CD4-positive, alpha-beta T cell treated with Interleukin-4 for 1 hour (primary cell): ENCODE measurements around the gene PLEKHA7.

Source experiments
- DNase-seq, 2 donors: peaks; one replicate each; pipeline ENCODE4 v3.0.0-alpha.2; 2020 to 2022

Gene PLEKHA7

GRCh38 chr11:16767957-16768356 is 246.3 kb downstream of the PLEKHA7 start:
- DNase-seq: no peak

GRCh38 chr11:16767137-16767536 is 247.1 kb downstream of the PLEKHA7 start:
- DNase-seq: no peak

- no peak for DNase-seq
Measured at GRCh38 chr11:16764888-16765287, 249.3 kb downstream of the PLEKHA7 start.

- no peak for DNase-seq
Measured at GRCh38 chr11:16763746-16764145, 250.5 kb downstream of the PLEKHA7 start.

GRCh38 chr11:16759857-16760508 is 254.2 kb downstream of the PLEKHA7 start:
- no peak for DNase-seq

GRCh38 chr11:16758382-16759024 is 255.7 kb downstream of the PLEKHA7 start:
- DNase-seq: no peak

GRCh38 chr11:16750417-16750816 is 263.8 kb downstream of the PLEKHA7 start:
- DNase-seq: no peak

GRCh38 chr11:16749666-16750065 is 264.5 kb downstream of the PLEKHA7 start:
- no peak for DNase-seq

GRCh38 chr11:16749092-16749491 is 265.1 kb downstream of the PLEKHA7 start:
- DNase-seq: no peak

- no peak for DNase-seq
Measured at GRCh38 chr11:16745950-16746605, 268.1 kb downstream of the PLEKHA7 start.

GRCh38 chr11:16744128-16744725 is 270.0 kb downstream of the PLEKHA7 start:
- DNase-seq: no peak

- DNase-seq: no peak
Measured at GRCh38 chr11:16743478-16743877, 270.7 kb downstream of the PLEKHA7 start.

- no peak for DNase-seq
Measured at GRCh38 chr11:16741473-16741872, 272.7 kb downstream of the PLEKHA7 start.

- peak in 1 of 2 donors; percentile 46 for DNase-seq
Measured at GRCh38 chr11:16738947-16739815, 275.0 kb downstream of the PLEKHA7 start.

GRCh38 chr11:16738193-16738946 is 275.8 kb downstream of the PLEKHA7 start, which contains the start of gene C11orf58:
TSS of gene C11orf58 (plus strand) at chr11:16738647. CDS start at chr11:16738779, 132 bp downstream.
- DNase-seq: peak; percentile 97 to 98

- DNase-seq: no peak
Measured at GRCh38 chr11:16737818-16738192, 276.4 kb downstream of the PLEKHA7 start.
